Endothelial cell of umbilical vein (primary cell): ENCODE measurements around the gene DDX24.

ENCODE experiments used
- EZH2 ChIP-seq: IDR thresholded peaks from 2 replicates; pipeline ENCODE4 v1.6.1; 2012; ENCODE audit warnings: borderline replicate concordance, low read depth, mild to moderate bottlenecking, moderate library complexity, low read length, inconsistent platforms; ENCODE audit not compliant: severe bottlenecking
- FOS ChIP-seq: IDR thresholded peaks from 2 replicates; pipeline ENCODE4 v1.6.1; 2011; ENCODE audit warnings: mild to moderate bottlenecking, low read length, moderate library complexity, borderline replicate concordance; ENCODE audit not compliant: insufficient read depth
- GATA2 ChIP-seq: IDR thresholded peaks from 2 replicates; pipeline ENCODE4 v1.7.0; 2011; ENCODE audit warnings: low read depth, mild to moderate bottlenecking, moderate library complexity, mixed read lengths, low read length; ENCODE audit not compliant: insufficient read length, insufficient read depth
- JUN ChIP-seq: IDR thresholded peaks from 2 replicates; pipeline ENCODE4 v1.6.1; 2011; ENCODE audit warnings: borderline replicate concordance, low read depth; ENCODE audit not compliant: insufficient read length, insufficient read depth
- MYC ChIP-seq: IDR thresholded peaks from one replicate; pipeline ENCODE4 v1.6.1; 2011; ENCODE audit warnings: mild to moderate bottlenecking, low read depth, low read length
- POLR2A ChIP-seq: IDR thresholded peaks from 2 replicates; pipeline ENCODE4 v1.6.1; 2012; ENCODE audit warnings: low read depth, mild to moderate bottlenecking, control low read depth, low read length
- POLR2AphosphoS5 ChIP-seq: IDR thresholded peaks from 2 replicates; pipeline ENCODE4 v1.6.1; 2012; ENCODE audit warnings: low read depth, mild to moderate bottlenecking, control low read depth, low read length, moderate library complexity; ENCODE audit not compliant: insufficient read depth
- TF ChIP-seq, protein P1 (sequence below), 2 donors: IDR thresholded peaks; 1 replicate in 1 of 2; 2 replicates in 1 of 2; pipeline ENCODE4 v1.5.1; 2011; ENCODE audit warnings: low read length in 2 of 2, mild to moderate bottlenecking in 2 of 2, moderate library complexity in 2 of 2, control low read depth in 1 of 2, inconsistent platforms in 1 of 2, low read depth in 1 of 2; ENCODE audit not compliant: insufficient read depth in 1 of 2; ENCODE audit errors: extremely low read depth in 1 of 2
- TF ChIP-seq, protein P2 (sequence below): IDR thresholded peaks from 2 replicates; pipeline ENCODE4 v1.6.1; 2011; ENCODE audit not compliant: insufficient read depth, insufficient read length

DNA sequence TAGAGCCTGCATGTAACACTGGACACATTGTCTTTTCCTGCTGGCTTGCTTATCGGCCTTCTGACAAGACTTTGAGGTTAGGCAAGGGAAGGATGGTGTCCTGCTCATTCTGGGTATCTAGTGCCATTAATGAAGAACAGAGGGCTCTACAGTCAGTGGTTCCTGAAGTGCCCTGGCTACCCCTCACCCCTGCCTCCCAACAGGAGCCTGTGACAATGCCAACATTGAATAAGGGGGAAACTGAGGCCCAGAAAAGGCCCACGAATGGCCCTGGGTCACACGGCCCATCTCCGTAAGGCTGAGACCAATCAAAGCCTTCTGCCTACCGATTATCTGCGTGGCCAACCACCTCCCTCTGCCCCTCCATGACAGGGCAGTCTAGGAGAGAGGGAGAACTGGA, 46.3 kb upstream of the DDX24 start:
- TF ChIP-seq, protein P1, sequence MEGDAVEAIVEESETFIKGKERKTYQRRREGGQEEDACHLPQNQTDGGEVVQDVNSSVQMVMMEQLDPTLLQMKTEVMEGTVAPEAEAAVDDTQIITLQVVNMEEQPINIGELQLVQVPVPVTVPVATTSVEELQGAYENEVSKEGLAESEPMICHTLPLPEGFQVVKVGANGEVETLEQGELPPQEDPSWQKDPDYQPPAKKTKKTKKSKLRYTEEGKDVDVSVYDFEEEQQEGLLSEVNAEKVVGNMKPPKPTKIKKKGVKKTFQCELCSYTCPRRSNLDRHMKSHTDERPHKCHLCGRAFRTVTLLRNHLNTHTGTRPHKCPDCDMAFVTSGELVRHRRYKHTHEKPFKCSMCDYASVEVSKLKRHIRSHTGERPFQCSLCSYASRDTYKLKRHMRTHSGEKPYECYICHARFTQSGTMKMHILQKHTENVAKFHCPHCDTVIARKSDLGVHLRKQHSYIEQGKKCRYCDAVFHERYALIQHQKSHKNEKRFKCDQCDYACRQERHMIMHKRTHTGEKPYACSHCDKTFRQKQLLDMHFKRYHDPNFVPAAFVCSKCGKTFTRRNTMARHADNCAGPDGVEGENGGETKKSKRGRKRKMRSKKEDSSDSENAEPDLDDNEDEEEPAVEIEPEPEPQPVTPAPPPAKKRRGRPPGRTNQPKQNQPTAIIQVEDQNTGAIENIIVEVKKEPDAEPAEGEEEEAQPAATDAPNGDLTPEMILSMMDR (IDR thresholded peaks at IDR 0.05; ENCODE audit: extremely low read depth in 1 of 2, insufficient read depth in 1 of 2, low read depth in 1 of 2, low read length in 2 of 2): no peak
- no peak for TF ChIP-seq EZH2
- TF ChIP-seq, protein P2, sequence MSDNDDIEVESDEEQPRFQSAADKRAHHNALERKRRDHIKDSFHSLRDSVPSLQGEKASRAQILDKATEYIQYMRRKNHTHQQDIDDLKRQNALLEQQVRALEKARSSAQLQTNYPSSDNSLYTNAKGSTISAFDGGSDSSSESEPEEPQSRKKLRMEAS: no peak
- TF ChIP-seq POLR2A: no peak
- no peak for TF ChIP-seq POLR2AphosphoS5
- TF ChIP-seq FOS: no peak
- TF ChIP-seq JUN: no peak
- TF ChIP-seq GATA2: no peak
- TF ChIP-seq MYC: no peak
